Spinal cord (tissue), 10 donors: Measurements from ENCODE around the gene KIAA0232. TPM values are rescaled to one million over a fixed set of nuclear protein-coding genes. Genes with fewer than 3 reads are reported as not detected.

Source experiments
- DNase-seq, 6 donors: peaks; one replicate each; pipeline versions ENCODE4 v3.0.0 to v3.0.0-alpha.2; 2013 to 2015; ENCODE audit warnings: low spot score in 6 of 6, low read depth in 4 of 6
- H3K27ac ChIP-seq: one replicate; pipeline ENCODE4 v1.5.1; 2013; ENCODE audit warnings: low read depth, low read length, control low read depth
- H3K27me3 ChIP-seq: one replicate; pipeline ENCODE4 v1.6.1; 2013; ENCODE audit warnings: low read length; ENCODE audit not compliant: control insufficient read depth, insufficient read depth
- H3K36me3 ChIP-seq: one replicate; pipeline ENCODE4 v1.6.1; 2013; ENCODE audit warnings: low read length; ENCODE audit not compliant: control insufficient read depth, insufficient read depth
- H3K4me1 ChIP-seq: one replicate; pipeline ENCODE4 v1.6.1; 2013; ENCODE audit warnings: low read length; ENCODE audit not compliant: control insufficient read depth, insufficient read depth
- H3K4me3 ChIP-seq: one replicate; pipeline ENCODE4 v1.5.1; 2013; ENCODE audit warnings: low read depth, low read length, control low read depth
- H3K9me3 ChIP-seq: one replicate; pipeline ENCODE4 v1.6.1; 2013; ENCODE audit warnings: low read length; ENCODE audit not compliant: control insufficient read depth, insufficient read depth
- WGBS: methylation state at CpG from one replicate; pipeline ENCODE4 v1.1.5; 2013; ENCODE audit warnings: missing lambda C conversion rate; ENCODE audit not compliant: insufficient coverage; 5-methylcytosine and 5-hydroxymethylcytosine counted together
- polyA plus RNA-seq, 2 donors: library from polyadenylated mRNA; unstranded; fragments of 120-200 nt; gene quantifications; one replicate each; pipeline ENCODE4 v1.2.1, GENCODE V29; 2013; ENCODE audit not compliant: insufficient read length in 2 of 2
- total RNA-seq, 2 donors: library from RNA; depleted of rRNA in 1 of 2; stranded (reverse); fragments of 120-200 nt in 1 of 2; fragments of >200 nt in 1 of 2; gene quantifications; one replicate each; pipeline versions ENCODE4 v1.2.3 to v1.2.4, GENCODE V29; 2013 to 2014
- donor health status: healthy.

The KIAA0232 gene
- total and polyA plus RNA-seq, 4 donors, result 34.8 to 59.9 (median 45.7) TPM

DNA sequence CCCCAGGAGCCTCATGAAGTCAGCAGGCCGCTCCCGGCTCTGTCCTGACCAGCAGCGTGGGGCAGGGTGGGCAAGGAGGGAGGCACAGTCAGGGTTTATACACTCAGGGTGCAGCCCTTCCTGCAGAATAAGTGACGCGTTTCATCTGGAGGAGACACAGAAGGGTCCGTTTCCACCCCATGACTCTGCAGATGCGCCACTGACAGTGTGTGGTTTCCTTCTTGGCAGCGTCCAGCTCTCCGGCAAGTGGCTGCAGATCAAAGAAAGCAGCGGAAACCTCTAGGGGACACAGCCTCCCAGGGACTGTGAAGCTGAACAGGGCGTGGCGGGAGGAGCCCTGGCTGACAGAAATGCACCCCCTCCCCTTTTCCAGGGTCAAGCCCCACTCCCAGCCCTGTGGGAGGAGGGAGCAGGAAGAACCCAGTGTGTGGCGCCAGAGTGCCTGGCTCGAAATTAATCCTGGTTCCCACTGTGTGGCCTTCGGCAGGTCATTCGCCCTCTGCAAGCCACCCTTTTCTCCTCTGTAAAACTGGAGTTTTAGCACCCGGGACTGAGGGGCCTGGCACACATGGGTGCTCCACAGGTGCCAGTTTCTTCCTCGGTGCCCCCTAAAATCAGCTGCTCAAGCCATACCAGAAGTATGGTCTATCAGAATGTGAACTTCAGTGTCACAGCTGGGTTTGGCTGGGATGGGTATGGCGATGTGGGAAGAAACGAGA is 109.8 kb downstream of the KIAA0232 start:
- peak overlapping the region; percentile 58 for H3K27ac ChIP-seq

DNA sequence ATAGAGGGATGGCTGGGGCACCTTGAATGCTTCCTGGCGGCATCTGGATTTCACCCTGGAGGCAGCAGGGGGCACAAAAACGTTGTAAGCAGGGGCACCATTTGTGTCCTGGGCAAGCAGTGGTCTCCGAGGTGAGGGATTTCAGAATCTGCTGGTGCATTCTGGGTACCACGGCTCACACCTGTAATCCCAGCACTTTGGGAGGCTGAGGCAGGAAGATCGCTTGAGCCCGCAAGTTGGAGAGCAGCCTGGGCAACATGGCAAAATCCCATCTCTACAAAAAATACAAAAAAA is 110.3 kb downstream of the KIAA0232 start:
- H3K27ac ChIP-seq, result no peak overlapping the region
- 65% methylated on average over 4 of the region's 6 CpGs for WGBS
- H3K27me3 ChIP-seq, result no peaks in the 10 kb centered on the region
- H3K9me3 ChIP-seq, result no peaks in the 10 kb centered on the region
- H3K4me3 ChIP-seq, result no peak overlapping the region
- H3K4me1 ChIP-seq, result peaks cover 25% of the 10 kb centered on the region
- no peak for DNase-seq
- peaks cover 6% of the 10 kb centered on the region for H3K36me3 ChIP-seq

More for the DNA sequence above, 109.8 kb downstream of the KIAA0232 start:
- H3K9me3 ChIP-seq, result no peaks in the 10 kb centered on the region
- DNase-seq, result peak in 1 of 6 donors; percentile 62
- H3K4me3 ChIP-seq, result no peak overlapping the region
- WGBS, result 27% methylated on average over 17 of the region's 20 CpGs
- peaks cover 30% of the 10 kb centered on the region for H3K4me1 ChIP-seq
- H3K27me3 ChIP-seq, result no peaks in the 10 kb centered on the region
- peaks cover 6% of the 10 kb centered on the region for H3K36me3 ChIP-seq

DNA sequence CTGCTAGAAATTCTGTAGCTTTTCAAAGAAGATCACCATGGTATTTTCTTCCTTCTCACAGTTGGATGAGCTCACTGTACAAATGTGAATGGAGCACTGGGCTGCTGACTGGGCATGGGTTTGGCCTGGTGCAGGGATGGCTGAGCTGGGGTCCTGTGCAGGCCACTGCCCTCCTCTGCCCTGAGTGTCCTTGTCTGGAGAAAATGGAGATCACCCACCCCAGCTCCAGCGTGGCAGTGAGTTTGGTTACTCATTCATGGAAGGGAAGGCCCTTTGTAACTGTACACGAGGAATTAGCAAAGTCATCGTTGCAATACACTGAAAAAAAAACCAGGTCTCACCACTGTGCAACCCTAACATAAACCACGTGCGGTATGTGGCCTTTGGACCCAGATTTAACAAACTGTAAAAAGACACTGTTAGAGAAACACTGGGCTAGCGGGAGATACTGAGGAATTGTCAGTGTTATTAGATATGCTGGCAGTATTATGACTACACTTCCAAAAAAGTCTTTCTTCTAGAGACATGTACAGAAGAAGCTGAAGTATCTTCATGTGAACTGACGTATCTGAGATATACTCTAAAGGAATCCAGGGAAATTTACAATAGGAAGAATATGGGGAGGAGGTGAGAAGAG is 111.0 kb downstream of the KIAA0232 start:
- DNase-seq, result no peak
- WGBS, result 40% methylated on average over 1 of the region's 7 CpGs
- H3K36me3 ChIP-seq, result peaks cover 6% of the 10 kb centered on the region

DNA sequence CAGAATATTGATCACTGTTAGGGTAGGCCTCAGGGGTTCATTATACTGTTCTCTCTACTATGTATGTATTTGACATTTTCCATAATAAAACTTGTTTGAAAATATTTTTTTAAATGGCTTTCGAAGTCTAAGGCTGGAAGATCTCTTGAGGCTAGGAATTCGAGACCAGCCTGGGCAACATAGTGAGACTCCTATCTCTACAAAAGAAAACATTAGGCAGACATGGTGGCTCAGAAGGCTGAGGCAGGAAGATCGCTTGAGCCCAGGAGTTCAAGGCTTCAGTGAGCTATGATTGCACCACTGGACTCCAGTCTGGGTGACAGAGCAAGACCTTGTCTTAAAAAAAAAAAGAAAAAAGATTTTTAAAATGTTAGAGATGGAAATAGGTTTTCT is 111.6 kb downstream of the KIAA0232 start:
- Histone ChIP-seq H3K27me3 (no peaks in the 10 kb centered on the region), H3K4me1 (peaks cover 18% of the 10 kb centered on the region), H3K36me3 (peaks cover 5% of the 10 kb centered on the region), H3K9me3 (no peaks in the 10 kb centered on the region), H3K4me3 (no peak overlapping the region), H3K27ac (no peak overlapping the region)
- no peak for DNase-seq
- whole genome bisulfite sequencing, result 100% methylated on average over 3 of the region's 3 CpGs

More for the DNA sequence above, 111.0 kb downstream of the KIAA0232 start:
- Histone ChIP-seq H3K27ac (no peak overlapping the region), H3K4me3 (no peak overlapping the region), H3K27me3 (no peaks in the 10 kb centered on the region), H3K9me3 (no peaks in the 10 kb centered on the region), H3K4me1 (peaks cover 18% of the 10 kb centered on the region)

DNA sequence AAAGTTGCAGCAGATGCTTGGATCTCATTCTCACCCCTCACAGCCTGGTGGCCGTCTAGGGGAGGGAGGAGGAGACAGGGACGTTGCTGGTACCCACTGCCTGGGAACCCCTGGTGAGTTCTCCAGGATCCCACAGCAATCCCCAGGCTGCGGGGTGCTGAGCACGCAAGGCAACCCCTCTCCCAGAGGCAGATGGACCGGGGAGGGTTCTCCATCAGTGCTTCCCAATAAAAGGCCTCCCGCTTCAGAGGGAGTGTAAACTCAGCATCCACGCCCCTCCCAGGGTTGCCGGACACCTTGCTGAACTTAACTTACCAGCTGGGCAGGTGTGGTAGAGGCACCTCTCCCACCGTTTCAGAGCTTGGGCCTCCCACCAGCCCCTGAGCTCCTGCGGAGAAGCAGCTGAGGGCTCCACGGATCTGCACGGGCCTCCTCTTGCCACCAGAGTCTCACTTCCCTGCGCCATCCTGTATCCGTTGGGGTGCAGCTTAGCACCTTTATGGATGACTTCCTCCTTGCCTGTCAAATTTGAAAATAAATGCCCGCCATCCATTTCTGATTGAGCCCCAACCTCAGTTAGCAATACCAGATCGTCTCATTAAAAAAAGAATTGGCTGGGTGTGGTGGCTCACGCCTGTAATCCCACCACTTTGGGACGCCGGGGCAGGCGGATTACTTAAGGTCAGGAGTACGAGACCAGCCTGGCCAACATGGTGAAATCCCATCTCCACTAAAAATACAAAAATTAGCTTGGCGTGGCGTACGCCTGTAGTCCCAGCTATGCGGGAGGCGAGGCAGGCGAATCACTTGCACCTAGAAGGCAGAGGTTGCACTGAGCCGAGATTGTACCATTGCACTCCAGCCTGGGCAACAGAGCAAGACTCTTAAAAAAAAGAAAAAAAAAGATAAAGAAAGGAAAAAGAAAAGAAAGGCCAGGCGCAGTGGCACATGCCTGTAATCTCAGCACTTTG is 112.3 kb downstream of the KIAA0232 start:
- H3K36me3 ChIP-seq, result no peaks in the 10 kb centered on the region
- H3K9me3 ChIP-seq, result no peaks in the 10 kb centered on the region
- H3K4me1 ChIP-seq, result peaks cover 18% of the 10 kb centered on the region
- 88% methylated on average over 23 of the region's 29 CpGs for WGBS
- H3K27ac ChIP-seq, result no peak overlapping the region
- H3K4me3 ChIP-seq, result no peak overlapping the region
- DNase-seq, result no peak
- no peaks in the 10 kb centered on the region for H3K27me3 ChIP-seq

DNA sequence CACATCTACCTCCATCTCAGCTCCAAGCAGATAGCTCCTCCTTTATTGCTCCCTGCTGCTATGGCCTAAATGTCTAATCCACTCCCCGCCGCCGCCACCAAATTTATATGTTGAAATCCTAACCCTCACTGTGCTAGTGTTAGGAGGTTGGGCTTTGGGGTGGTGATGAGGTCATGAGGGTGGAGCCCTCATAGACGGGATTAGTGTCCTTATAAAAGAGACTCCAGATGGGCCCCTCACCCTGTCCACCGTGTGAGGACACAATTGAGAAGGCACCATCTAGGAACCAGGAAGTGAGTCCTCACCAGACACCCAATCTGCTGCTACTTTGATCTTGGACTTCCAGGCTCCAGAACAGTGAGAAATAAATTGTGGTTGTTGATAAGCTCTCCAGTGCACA is 113.5 kb downstream of the KIAA0232 start:
- Histone ChIP-seq H3K27ac (no peak overlapping the region), H3K9me3 (no peaks in the 10 kb centered on the region), H3K4me1 (peaks cover 20% of the 10 kb centered on the region), H3K36me3 (no peaks in the 10 kb centered on the region), H3K27me3 (no peaks in the 10 kb centered on the region), H3K4me3 (no peak overlapping the region)
- DNase-seq, result no peak
- WGBS, result no CpG with 5 or more reads among the region's 5 CpGs

DNA sequence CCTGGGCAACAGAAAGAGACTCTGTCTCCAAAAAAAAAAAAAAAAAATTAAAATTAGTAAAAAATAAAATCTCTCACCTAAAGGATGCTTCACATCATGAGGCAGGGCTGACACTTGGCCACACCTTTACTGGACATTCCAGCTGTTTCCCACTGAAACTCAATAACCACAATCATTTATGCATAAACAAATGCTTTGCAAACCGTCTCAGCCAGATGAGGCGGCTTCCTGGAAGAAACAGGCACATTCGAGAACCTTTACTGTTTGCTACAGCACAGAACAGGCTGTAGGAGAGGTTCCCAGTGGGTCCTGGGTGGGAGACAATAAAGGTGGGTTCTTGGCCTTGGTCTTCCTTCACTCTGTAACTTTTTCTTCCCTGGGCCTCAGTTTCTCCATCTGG is 116.2 kb downstream of the KIAA0232 start:
- Histone ChIP-seq H3K9me3 (no peaks in the 10 kb centered on the region), H3K27ac (no peak overlapping the region), H3K4me3 (no peak overlapping the region), H3K4me1 (peaks cover 17% of the 10 kb centered on the region), H3K36me3 (no peaks in the 10 kb centered on the region), H3K27me3 (no peaks in the 10 kb centered on the region)
- no peak for DNase-seq
- 50% methylated on average over 2 of the region's 3 CpGs for WGBS

DNA sequence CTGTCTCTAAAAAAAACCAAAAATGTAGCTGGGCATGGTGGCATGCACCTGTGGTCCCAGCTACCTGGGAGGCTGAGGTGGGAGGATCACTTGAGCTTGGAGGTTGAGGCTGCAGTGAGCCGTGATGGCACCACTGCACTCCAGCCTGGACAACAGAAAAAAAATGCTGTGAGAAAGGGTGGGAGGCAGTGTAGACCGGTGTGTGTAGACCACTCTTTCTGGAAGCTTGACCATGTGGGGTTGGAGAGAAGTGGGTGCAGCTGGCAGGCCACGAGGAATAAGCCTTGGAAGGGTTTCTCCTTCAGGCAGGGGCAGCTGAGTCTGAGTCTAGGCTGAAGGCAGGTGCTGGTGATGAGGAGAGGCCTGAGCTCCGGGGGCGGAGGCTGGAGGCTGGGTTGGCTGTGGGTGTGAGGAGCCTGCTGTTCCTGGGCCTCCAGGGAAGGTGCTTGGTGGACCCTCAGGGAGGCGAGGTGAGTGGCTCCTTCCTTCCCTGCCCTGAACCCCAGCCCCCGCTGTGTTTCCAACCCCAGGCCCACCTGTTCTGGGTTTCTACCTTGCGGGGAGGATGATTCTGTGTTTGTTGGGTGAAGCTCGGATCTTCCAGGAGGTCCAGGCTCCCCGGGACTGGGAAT is 117.8 kb downstream of the KIAA0232 start:
- peaks cover 25% of the 10 kb centered on the region for H3K4me1 ChIP-seq
- WGBS, result 96% methylated on average over 9 of the region's 10 CpGs

DNA sequence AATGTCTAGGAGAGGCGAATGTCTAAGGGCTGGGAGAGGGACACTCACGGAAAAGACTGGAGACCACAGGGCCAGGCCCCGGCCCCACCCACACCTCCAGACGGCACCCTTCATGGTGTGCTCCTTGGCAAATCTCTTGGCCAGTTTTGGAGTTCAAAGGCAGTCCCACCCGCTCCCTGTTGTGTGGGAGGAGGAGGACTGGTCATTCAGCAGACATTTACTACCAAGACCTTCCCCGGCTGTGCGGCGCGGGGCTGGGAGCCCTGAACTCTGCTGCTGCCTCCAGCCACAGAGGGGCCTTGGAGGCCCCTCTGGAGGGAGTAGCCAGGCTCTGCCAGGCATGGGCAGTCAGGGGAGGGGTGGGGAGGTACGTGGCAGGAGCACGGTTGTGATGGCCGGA is 118.4 kb downstream of the KIAA0232 start:
- H3K9me3 ChIP-seq, result no peaks in the 10 kb centered on the region
- no peak overlapping the region for H3K4me3 ChIP-seq
- H3K4me1 ChIP-seq, result peaks cover 31% of the 10 kb centered on the region
- H3K27me3 ChIP-seq, result no peaks in the 10 kb centered on the region
- no peaks in the 10 kb centered on the region for H3K36me3 ChIP-seq
- DNase-seq, result no peak
- no peak overlapping the region for H3K27ac ChIP-seq
- 81% methylated on average over 4 of the region's 12 CpGs for WGBS

More for the DNA sequence above, 117.8 kb downstream of the KIAA0232 start:
- no peak overlapping the region for H3K27ac ChIP-seq
- DNase-seq, result no peak
- no peaks in the 10 kb centered on the region for H3K9me3 ChIP-seq
- H3K27me3 ChIP-seq, result no peaks in the 10 kb centered on the region
- no peak overlapping the region for H3K4me3 ChIP-seq
- no peaks in the 10 kb centered on the region for H3K36me3 ChIP-seq
